ENCODE measurements around the gene SOHLH1.

Gene SOHLH1

GRCh38 chr9:135728436-135729110 lies 29.3 kb upstream of the SOHLH1 start:
- no peak for DNase-seq

GRCh38 chr9:135727257-135727875 lies 28.1 kb upstream of the SOHLH1 start:
- DNase-seq: no peak

- no peak for DNase-seq
Observed at GRCh38 chr9:135726138-135726853, 27.0 kb upstream of the SOHLH1 start.

GRCh38 chr9:135724186-135724787 lies 25.0 kb upstream of the SOHLH1 start:
- DNase-seq: no peak

- no peak for DNase-seq
Observed at GRCh38 chr9:135722365-135722764, 23.1 kb upstream of the SOHLH1 start.

- DNase-seq: no peak
Observed at GRCh38 chr9:135719472-135719871, 20.2 kb upstream of the SOHLH1 start.

- DNase-seq: no peak
Observed at GRCh38 chr9:135718616-135719015, 19.3 kb upstream of the SOHLH1 start.

- DNase-seq: no peak
Observed at GRCh38 chr9:135717410-135717809, 18.1 kb upstream of the SOHLH1 start.

- no peak for DNase-seq
Observed at GRCh38 chr9:135716045-135716444, 16.8 kb upstream of the SOHLH1 start.

- no peak for DNase-seq
Observed at GRCh38 chr9:135715056-135715595, 15.8 kb upstream of the SOHLH1 start.

GRCh38 chr9:135714242-135715055 lies 15.2 kb upstream of the SOHLH1 start:
- DNase-seq: no peak

GRCh38 chr9:135712613-135713295 lies 13.5 kb upstream of the SOHLH1 start:
- no peak for DNase-seq

GRCh38 chr9:135711881-135712280 lies 12.6 kb upstream of the SOHLH1 start:
- DNase-seq: no peak

- DNase-seq: peak; percentile 7
Observed at GRCh38 chr9:135711391-135711790, 12.1 kb upstream of the SOHLH1 start.

GRCh38 chr9:135708164-135708563 lies 8.9 kb upstream of the SOHLH1 start:
- no peak for DNase-seq

- DNase-seq: no peak
Observed at GRCh38 chr9:135707252-135708138, 8.2 kb upstream of the SOHLH1 start.

GRCh38 chr9:135706288-135706687 lies 7.0 kb upstream of the SOHLH1 start:
- DNase-seq: no peak

- DNase-seq: no peak
Observed at GRCh38 chr9:135705376-135705775, 6.1 kb upstream of the SOHLH1 start.

- no peak for DNase-seq
Observed at GRCh38 chr9:135704483-135704882, 5.2 kb upstream of the SOHLH1 start.

GRCh38 chr9:135703726-135704125 lies 4.4 kb upstream of the SOHLH1 start:
- DNase-seq: no peak
